ENCODE data around the gene ASTL.

DNA sequence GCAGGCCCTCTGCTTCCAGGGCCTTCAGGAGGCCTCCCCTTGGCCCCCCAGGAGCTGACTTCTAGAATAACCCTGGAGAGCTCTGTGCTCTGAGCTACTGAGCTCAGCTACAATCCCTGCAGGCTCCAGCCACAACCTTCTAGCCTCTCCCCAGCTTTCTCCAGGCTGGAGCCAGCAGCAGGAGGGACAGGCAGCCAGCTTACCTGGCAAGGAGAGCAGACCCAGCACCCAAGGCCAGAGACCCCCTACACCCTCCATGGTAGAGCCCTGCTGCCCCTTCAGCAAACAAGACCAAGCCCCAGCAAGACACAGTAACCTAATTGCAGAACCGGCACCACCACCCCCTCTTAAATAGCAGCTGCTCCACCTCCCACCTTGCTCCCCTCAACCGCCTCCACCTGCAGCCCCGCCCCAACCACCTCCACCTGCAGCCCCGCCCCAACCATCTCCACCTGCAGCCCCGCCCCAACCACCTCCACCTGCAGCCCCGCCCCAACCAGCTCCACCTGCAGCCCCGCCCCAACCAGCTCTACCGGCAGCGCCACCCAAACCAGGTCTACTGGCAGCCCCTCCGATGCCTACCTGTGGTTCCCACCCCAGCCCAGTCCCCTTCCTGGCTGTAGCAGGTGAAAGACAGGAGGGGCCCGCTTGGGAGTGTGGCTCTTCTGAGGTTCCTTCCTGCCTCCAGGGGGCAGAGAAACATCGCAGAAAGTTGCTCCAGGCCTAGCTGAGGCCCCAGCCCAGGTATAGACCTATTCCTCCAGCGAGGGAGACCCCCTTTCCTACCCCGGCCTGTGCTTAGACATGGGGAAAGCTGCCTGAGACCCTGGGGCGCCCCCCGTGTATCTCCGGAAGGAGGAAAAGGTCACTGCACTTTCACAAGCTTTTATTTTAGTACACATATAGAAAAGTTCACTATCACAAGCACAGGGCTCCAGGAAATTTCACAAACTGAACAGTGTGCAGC, at the start of gene ASTL:
- TF ChIP-seq, protein P1, sequence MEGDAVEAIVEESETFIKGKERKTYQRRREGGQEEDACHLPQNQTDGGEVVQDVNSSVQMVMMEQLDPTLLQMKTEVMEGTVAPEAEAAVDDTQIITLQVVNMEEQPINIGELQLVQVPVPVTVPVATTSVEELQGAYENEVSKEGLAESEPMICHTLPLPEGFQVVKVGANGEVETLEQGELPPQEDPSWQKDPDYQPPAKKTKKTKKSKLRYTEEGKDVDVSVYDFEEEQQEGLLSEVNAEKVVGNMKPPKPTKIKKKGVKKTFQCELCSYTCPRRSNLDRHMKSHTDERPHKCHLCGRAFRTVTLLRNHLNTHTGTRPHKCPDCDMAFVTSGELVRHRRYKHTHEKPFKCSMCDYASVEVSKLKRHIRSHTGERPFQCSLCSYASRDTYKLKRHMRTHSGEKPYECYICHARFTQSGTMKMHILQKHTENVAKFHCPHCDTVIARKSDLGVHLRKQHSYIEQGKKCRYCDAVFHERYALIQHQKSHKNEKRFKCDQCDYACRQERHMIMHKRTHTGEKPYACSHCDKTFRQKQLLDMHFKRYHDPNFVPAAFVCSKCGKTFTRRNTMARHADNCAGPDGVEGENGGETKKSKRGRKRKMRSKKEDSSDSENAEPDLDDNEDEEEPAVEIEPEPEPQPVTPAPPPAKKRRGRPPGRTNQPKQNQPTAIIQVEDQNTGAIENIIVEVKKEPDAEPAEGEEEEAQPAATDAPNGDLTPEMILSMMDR (IDR thresholded peaks at IDR 0.05; ENCODE audit: insufficient read depth, low read length): peak; percentile 38
- no peak for TF ChIP-seq GABPA (IDR thresholded peaks at IDR 0.05; ENCODE audit: low read depth)

Data from HL-60 (cell line).